Progenitor cell of endocrine pancreas (in vitro differentiated cells): ENCODE data around the gene TAF11. TPM values are rescaled to one million over a fixed set of nuclear protein-coding genes. Genes with fewer than 3 reads are reported as not detected.
"Not testable (repeated sequence)": the region's sequence is repeated elsewhere in the genome, so short reads cannot be mapped to it uniquely, and the experiment has no call there.

Experiments
- DNase-seq: peaks from one replicate; pipeline ENCODE4 v3.0.0; 2021; ENCODE audit warnings: low spot score; ENCODE audit not compliant: unreplicated experiment
- H3K27ac Mint-ChIP-seq: 2 replicates; pipeline ENCODE4 v1.8.0; 2021; ENCODE audit warnings: mild to moderate bottlenecking, moderate library complexity, mixed read lengths
- H3K27me3 Mint-ChIP-seq: 2 replicates; pipeline ENCODE4 v1.8.0; 2021; ENCODE audit warnings: mixed read lengths
- H3K36me3 Mint-ChIP-seq: 2 replicates; pipeline ENCODE4 v1.8.0; 2022; ENCODE audit warnings: mixed read lengths; ENCODE audit not compliant: insufficient read depth
- H3K4me1 Mint-ChIP-seq: 2 replicates; pipeline ENCODE4 v1.8.0; 2021; ENCODE audit warnings: low read depth, mixed read lengths
- H3K4me3 Mint-ChIP-seq: 2 replicates; pipeline ENCODE4 v1.8.0; 2021; ENCODE audit warnings: low read depth, mild to moderate bottlenecking, moderate library complexity, mixed read lengths
- H3K9me3 Mint-ChIP-seq: 2 replicates; pipeline ENCODE4 v1.8.0; 2021; ENCODE audit warnings: low read depth, mixed read lengths
- CTCF ChIP-seq: fragments of 200-600 bp; sonication (generic); IDR thresholded peaks from one replicate; pipeline ENCODE4 v1.5.0; 2021; ENCODE audit warnings: antibody characterized with exemption, mild to moderate bottlenecking; ENCODE audit not compliant: unreplicated experiment
- total RNA-seq: library from RNA; stranded (reverse); gene quantifications from 2 replicates; pipeline ENCODE4 v1.2.1, GENCODE V29; 2021

TAF11 gene
- total RNA-seq, 1 donor from 2014 or later, result 37.4 TPM

DNA sequence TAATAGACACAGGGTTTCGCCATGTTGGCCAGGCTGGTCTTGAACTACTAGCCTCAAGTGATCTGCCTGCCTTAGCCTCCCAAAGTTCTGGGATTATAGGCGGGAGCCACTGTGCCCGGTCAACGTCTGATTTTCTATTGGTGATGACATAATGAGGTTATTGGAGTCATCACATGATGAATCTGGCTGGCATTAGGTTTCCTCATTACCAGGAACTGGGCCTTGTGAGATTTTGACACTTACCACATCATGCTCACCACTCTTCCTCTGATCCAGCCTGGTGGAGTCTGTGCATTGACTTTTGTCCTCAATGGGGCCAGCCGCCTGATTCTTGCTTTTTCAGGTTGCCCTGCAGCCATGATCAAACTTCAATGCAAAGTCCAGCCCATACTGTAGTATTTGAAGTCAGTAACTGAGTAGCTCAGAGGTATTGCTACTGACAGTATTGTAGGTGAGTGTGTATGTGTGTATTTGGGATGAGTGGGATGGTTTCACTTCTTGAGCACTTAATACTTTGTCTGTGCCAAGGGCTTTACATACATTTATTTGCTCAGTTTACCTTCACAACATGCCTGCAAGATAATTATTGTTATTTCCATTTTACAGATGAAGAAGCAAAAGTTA is 17.3 kb upstream of the TAF11 start:
- H3K4me1 Mint-ChIP-seq, result peaks cover 36% of the 10 kb centered on the region
- DNase-seq, result no peak
- H3K36me3 Mint-ChIP-seq, result peaks cover 2% of the 10 kb centered on the region
- H3K9me3 Mint-ChIP-seq, result no peaks in the 10 kb centered on the region
- no peak for TF ChIP-seq CTCF
- H3K27me3 Mint-ChIP-seq, result no peaks in the 10 kb centered on the region
- H3K27ac Mint-ChIP-seq, result no peak overlapping the region
- no peak overlapping the region for H3K4me3 Mint-ChIP-seq

DNA sequence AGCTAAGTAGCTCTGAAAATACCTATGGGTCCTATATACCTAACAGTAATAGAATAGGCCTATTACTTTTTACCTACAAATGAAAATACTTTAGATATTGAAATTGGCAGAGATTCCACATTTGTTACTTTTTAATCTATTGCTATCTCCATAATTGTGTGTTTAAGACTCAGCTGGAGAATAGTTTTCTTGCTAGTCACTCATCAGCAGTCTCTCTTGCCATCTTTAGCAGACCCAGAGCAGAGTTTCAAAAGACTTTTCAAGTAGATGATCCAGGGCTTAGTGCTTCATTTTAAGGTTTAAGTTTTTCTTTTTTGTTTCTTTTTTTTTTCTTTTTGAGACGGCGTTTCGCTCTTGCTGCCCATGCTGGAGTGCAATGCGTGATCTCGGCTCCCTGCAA is 14.1 kb upstream of the TAF11 start:
- DNase-seq, result no peak
- H3K27me3 Mint-ChIP-seq, result no peaks in the 10 kb centered on the region
- no peak for TF ChIP-seq CTCF
- peaks cover 2% of the 10 kb centered on the region for H3K36me3 Mint-ChIP-seq
- H3K27ac Mint-ChIP-seq, result peak overlapping the region; percentile 23
- H3K4me3 Mint-ChIP-seq, result no peak overlapping the region
- H3K9me3 Mint-ChIP-seq, result no peaks in the 10 kb centered on the region
- H3K4me1 Mint-ChIP-seq, result peaks cover 23% of the 10 kb centered on the region

DNA sequence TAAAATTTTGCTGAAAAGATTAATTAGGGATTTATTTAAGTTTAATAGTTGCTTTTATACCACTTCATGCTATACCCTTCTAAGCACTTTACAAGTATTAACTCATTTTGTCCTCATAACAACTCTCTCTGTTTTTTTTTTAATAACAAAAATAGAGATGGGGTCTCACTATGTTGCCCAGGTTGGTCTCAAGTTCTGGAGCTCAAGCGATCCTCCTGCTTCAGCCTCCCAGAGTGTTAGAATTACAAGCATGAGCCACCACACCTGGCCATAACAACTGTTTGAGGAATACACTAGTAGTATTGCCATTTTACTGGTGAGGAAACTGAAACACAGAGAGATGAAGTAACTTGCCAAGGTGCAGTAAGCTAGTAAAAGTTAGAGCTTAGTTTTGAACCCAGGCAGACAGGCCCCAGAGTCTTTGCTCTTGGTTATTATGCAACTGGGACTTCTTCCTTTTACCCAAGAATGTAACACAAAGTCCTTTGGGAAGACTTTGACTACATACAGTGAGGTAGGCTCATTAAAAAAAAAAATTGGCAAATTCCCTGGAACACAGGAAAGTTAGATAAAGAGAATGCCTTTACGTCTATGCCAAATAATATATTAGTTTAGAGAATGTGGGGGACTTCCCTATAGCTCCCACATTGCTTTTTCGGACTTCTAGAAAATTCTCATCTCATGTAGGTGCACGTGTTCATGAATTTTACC is 12.6 kb upstream of the TAF11 start:
- Mint-ChIP-seq H3K27ac (no peak overlapping the region), H3K36me3 (peaks cover 2% of the 10 kb centered on the region), H3K9me3 (no peaks in the 10 kb centered on the region), H3K27me3 (no peaks in the 10 kb centered on the region), H3K4me3 (no peak overlapping the region), H3K4me1 (peaks cover 9% of the 10 kb centered on the region)
- no peak for DNase-seq
- no peak for TF ChIP-seq CTCF

GRCh38 chr6:34899748-34900147 is 11.9 kb upstream of the TAF11 start:
- not testable (repeated sequence) for H3K4me3 Mint-ChIP-seq, H3K27me3 Mint-ChIP-seq, H3K27ac Mint-ChIP-seq, DNase-seq, H3K4me1 Mint-ChIP-seq, H3K36me3 Mint-ChIP-seq, H3K9me3 Mint-ChIP-seq

GRCh38 chr6:34897716-34898115 is 9.9 kb upstream of the TAF11 start:
- no peaks in the 10 kb centered on the region for H3K27me3 Mint-ChIP-seq
- no peak for TF ChIP-seq CTCF
- no peaks in the 10 kb centered on the region for H3K36me3 Mint-ChIP-seq
- DNase-seq, result no peak
- no peaks in the 10 kb centered on the region for H3K9me3 Mint-ChIP-seq
- peak overlapping the region; percentile 56 for H3K27ac Mint-ChIP-seq
- no peak overlapping the region for H3K4me3 Mint-ChIP-seq
- H3K4me1 Mint-ChIP-seq, result peaks cover 5% of the 10 kb centered on the region

- no peaks in the 10 kb centered on the region for H3K36me3 Mint-ChIP-seq
Measured at GRCh38 chr6:34897130-34897529, 9.3 kb upstream of the TAF11 start.

More at GRCh38 chr6:34897130-34897529, 9.3 kb upstream of the TAF11 start:
- H3K27ac Mint-ChIP-seq, result no peak overlapping the region
- H3K27me3 Mint-ChIP-seq, result no peaks in the 10 kb centered on the region
- no peak for TF ChIP-seq CTCF
- H3K9me3 Mint-ChIP-seq, result no peaks in the 10 kb centered on the region
- no peak for DNase-seq
- peaks cover 9% of the 10 kb centered on the region for H3K4me1 Mint-ChIP-seq
- H3K4me3 Mint-ChIP-seq, result no peak overlapping the region
